ENCODE data around the gene HSD17B13. TPM values are rescaled to one million over a fixed set of nuclear protein-coding genes. Genes with fewer than 3 reads are reported as not detected.

Gene HSD17B13
- total RNA-seq, 4 donors from 2014 or later: 0.22 to 1.7 (median 0.39) TPM

DNA sequence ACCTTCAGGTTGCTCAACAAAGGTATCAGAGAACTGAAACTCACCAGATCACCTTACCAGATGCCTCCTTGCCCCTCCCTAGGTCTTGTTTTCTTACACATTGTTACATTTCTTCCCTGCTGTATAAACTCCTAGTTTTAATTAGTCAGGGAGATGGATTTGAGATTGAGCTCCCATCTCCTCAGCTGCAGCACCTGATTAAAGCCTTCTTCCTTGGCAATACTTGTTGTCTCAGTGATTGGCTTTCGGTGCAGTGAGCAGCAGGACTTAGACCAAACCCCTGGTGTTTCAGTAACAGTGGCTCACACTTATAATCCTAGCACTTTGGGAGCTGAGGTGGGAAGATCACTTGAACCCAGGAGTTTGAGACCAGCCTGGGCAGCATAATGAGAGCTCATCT lies 59.8 kb downstream of the HSD17B13 start:
- Histone ChIP-seq H3K4me3 (replicated peaks in 1 of 3) (no peak overlapping the region), H3K9me3 (no peaks in the 10 kb centered on the region), H3K36me3 (no peaks in the 10 kb centered on the region), H3K27me3 (no peaks in the 10 kb centered on the region), H3K4me1 (no peaks in the 10 kb centered on the region), H3K27ac (no peak overlapping the region)
- no peak for TF ChIP-seq POLR2A (IDR thresholded peaks at IDR 0.05)
- TF ChIP-seq, protein P1, sequence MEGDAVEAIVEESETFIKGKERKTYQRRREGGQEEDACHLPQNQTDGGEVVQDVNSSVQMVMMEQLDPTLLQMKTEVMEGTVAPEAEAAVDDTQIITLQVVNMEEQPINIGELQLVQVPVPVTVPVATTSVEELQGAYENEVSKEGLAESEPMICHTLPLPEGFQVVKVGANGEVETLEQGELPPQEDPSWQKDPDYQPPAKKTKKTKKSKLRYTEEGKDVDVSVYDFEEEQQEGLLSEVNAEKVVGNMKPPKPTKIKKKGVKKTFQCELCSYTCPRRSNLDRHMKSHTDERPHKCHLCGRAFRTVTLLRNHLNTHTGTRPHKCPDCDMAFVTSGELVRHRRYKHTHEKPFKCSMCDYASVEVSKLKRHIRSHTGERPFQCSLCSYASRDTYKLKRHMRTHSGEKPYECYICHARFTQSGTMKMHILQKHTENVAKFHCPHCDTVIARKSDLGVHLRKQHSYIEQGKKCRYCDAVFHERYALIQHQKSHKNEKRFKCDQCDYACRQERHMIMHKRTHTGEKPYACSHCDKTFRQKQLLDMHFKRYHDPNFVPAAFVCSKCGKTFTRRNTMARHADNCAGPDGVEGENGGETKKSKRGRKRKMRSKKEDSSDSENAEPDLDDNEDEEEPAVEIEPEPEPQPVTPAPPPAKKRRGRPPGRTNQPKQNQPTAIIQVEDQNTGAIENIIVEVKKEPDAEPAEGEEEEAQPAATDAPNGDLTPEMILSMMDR (IDR thresholded peaks at IDR 0.05): no peak
- intact Hi-C loops (cut with DNase I): no loop called here
- no peak for DNase-seq
- WGBS, 2 donors: 95 to 100% methylated on average over 1 of the region's 1 CpG

DNA sequence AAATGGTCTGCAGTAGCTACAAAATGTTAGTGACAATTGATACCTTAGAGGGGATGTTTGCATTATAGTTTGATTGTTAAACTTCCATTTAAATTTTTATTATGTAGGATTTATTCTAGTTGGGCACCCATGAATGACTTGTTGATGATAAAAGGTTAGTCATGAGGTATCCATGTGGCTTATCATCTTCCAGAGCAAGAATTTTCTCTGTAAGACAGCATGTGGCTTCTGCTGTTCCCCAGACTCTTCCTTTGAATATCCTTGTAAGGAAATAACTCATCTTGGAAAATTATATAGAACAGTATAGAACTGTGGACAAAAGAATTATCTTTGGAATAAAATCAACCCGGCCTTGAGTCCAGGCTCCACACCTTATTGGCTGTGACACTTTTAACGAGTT lies 62.2 kb downstream of the HSD17B13 start:
- Histone ChIP-seq H3K27ac (no peak overlapping the region), H3K9me3 (no peaks in the 10 kb centered on the region), H3K27me3 (no peaks in the 10 kb centered on the region), H3K4me1 (no peaks in the 10 kb centered on the region), H3K4me3 (replicated peaks in 1 of 3) (no peak overlapping the region), H3K36me3 (no peaks in the 10 kb centered on the region)
- TF ChIP-seq POLR2A (IDR thresholded peaks at IDR 0.05): no peak
- TF ChIP-seq, protein P1 (IDR thresholded peaks at IDR 0.05): no peak
- 93% methylated on average over 2 of the region's 2 CpGs for WGBS, 2 donors
- intact Hi-C loops (cut with DNase I): no loop called here
- no peak for DNase-seq

DNA sequence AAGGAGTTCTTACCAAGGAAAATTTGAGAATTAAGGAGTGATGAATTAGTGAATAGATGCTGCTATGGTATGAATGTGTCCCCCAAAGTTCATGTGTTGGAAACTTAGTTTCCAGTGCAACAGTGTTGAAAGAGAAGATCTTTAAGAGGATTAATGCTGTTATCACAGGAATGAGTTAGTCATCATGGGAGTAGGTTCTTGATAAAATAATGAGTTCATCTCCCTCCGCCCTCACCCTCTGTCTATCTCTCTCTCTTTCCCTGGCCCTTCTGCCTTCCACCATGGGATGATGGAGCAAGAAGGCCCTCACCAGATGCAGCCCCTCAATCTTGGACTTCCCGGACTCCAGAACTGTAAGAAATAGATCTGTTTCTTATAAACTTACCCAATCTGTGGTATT lies 64.0 kb downstream of the HSD17B13 start:
- Histone ChIP-seq H3K27ac (no peak overlapping the region), H3K36me3 (no peaks in the 10 kb centered on the region), H3K27me3 (no peaks in the 10 kb centered on the region), H3K4me3 (replicated peaks in 1 of 3) (no peak overlapping the region), H3K4me1 (no peaks in the 10 kb centered on the region), H3K9me3 (no peaks in the 10 kb centered on the region)
- TF ChIP-seq POLR2A (IDR thresholded peaks at IDR 0.05): no peak
- TF ChIP-seq, protein P1 (IDR thresholded peaks at IDR 0.05): no peak
- intact Hi-C loops (cut with DNase I): no loop called here
- no peak for DNase-seq
- 92 to 97% methylated on average over 2 of the region's 2 CpGs for WGBS, 2 donors

DNA sequence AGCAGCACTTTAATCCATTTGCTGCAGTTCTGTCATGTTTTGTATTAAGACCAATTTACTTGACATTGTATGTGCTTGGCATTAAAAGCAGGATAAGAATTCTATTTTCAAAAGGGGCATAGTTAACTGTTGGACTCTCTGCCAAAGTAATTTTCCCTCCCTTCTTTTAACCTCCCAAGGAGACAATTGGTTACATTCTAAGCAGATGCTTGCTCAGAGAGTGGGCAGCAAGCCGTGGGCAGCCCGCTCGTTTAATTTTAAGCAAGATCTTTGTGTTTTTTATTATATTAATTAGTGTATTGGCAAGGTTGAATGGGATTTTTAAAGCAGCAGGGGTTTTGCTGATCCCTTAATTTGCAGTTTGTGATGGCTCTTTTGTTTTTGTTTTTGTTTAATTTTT lies 65.2 kb downstream of the HSD17B13 start:
- no peaks in the 10 kb centered on the region for H3K27me3 ChIP-seq
- WGBS, 2 donors: 50 to 52% methylated on average over 3 of the region's 3 CpGs

DNA sequence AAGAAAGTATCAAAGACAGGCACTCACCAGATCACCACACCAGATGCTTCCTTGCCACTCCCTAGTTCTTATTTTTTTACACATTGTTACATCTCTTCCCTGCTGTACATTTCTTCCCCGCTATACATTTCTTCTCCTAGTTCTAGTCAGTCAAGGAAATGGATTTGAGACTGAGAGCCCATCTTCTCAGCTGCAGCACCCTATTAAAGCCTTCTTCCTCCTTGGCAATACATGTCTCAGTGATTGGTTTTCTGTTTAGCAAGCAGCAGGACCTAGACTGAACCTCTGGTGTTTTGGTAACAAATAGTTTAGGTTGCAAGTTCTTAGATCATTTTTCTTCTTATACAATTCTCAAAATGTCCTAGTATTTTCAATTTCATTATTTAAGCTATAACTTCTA lies 66.9 kb downstream of the HSD17B13 start:
- H3K27me3 ChIP-seq: no peaks in the 10 kb centered on the region
- TF ChIP-seq POLR2A (IDR thresholded peaks at IDR 0.05): no peak
- TF ChIP-seq, protein P1 (IDR thresholded peaks at IDR 0.05): no peak
- no peaks in the 10 kb centered on the region for H3K36me3 ChIP-seq
- no peak overlapping the region for H3K4me3 ChIP-seq (replicated peaks in 1 of 3)
- DNase-seq: no peak
- H3K4me1 ChIP-seq: peaks cover 0 to 6% of the 10 kb centered on the region in 2 donors
- WGBS, 2 donors: 90 to 95% methylated on average over 1 of the region's 1 CpG
- H3K27ac ChIP-seq: no peak overlapping the region
- H3K9me3 ChIP-seq: no peaks in the 10 kb centered on the region
- intact Hi-C loops (cut with DNase I): no loop called here

More for the DNA sequence above, 65.2 kb downstream of the HSD17B13 start:
- H3K27ac ChIP-seq: no peak overlapping the region
- intact Hi-C loops (cut with DNase I): no loop called here
- TF ChIP-seq, protein P1 (IDR thresholded peaks at IDR 0.05): no peak
- no peak for TF ChIP-seq POLR2A (IDR thresholded peaks at IDR 0.05)
- no peak overlapping the region for H3K4me3 ChIP-seq (replicated peaks in 1 of 3)
- no peaks in the 10 kb centered on the region for H3K9me3 ChIP-seq
- no peak for DNase-seq
- no peaks in the 10 kb centered on the region for H3K4me1 ChIP-seq
- H3K36me3 ChIP-seq: no peaks in the 10 kb centered on the region

Small RNAs within 50 kb of the gene (microRNA-seq; reads per million reads assigned to microRNA genes)
- not detected for gene MIR5705

Small RNAs within 50 kb of the gene (small RNA-seq; reads per million reads assigned to genes)
- gene MIR5705: not detected

Other genes with a start within 250 kb of the HSD17B13 start
- gene KLHL8, start 102.3 kb downstream of the HSD17B13 start, total RNA-seq: 10 to 100 TPM; 24.1 to 32.8 (median 27.9) TPM
- gene HSD17B11, start 68.3 kb upstream of the HSD17B13 start, total RNA-seq: 100 to 1,000 TPM in 1 of 4 donors, 10 to 100 TPM in 3; 23.4 to 147 (median 61.8) TPM
- 10 to 100 TPM; 20.4 to 38.2 (median 28.4) TPM for gene NUDT9, start 99.7 kb upstream of the HSD17B13 start, total RNA-seq
- gene SPARCL1, start 206.5 kb upstream of the HSD17B13 start, total RNA-seq: 100 to 1,000 TPM; 234 to 569 (median 391) TPM

Data from thyroid gland (tissue), 4 donors.